ENCODE data around the gene EIF4E1B.

DNA sequence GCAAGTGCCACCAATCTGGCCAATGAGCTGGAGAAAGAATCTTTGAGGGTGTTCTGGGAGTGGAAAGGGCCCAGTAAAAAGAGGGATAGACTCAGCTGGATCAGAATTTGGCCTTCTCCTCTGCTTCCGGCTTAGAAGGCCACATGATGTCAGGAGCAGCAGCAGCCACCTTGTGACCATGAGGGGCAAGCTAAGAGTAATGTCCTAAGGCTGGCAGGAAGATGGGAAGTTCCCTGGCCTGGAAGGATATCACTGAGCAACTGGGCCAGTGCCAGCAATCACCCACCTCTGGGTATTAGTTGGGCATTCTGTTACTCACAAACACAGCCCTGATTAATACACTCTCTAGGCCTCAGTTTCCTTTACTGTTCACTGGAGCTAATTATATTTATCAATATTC lies 61.0 kb downstream of the EIF4E1B start:
- TF ChIP-seq, protein P1, sequence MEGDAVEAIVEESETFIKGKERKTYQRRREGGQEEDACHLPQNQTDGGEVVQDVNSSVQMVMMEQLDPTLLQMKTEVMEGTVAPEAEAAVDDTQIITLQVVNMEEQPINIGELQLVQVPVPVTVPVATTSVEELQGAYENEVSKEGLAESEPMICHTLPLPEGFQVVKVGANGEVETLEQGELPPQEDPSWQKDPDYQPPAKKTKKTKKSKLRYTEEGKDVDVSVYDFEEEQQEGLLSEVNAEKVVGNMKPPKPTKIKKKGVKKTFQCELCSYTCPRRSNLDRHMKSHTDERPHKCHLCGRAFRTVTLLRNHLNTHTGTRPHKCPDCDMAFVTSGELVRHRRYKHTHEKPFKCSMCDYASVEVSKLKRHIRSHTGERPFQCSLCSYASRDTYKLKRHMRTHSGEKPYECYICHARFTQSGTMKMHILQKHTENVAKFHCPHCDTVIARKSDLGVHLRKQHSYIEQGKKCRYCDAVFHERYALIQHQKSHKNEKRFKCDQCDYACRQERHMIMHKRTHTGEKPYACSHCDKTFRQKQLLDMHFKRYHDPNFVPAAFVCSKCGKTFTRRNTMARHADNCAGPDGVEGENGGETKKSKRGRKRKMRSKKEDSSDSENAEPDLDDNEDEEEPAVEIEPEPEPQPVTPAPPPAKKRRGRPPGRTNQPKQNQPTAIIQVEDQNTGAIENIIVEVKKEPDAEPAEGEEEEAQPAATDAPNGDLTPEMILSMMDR (conservative IDR thresholded peaks at IDR 0.05; ENCODE audit: low read length), result no peak
- no peak for TF ChIP-seq EZH2phosphoT487 (IDR thresholded peaks at IDR 0.05; ENCODE audit: borderline replicate concordance)

Data from Loucy (cell line).